ENCODE measurements around the gene CCDC192. TPM values are rescaled to one million over a fixed set of nuclear protein-coding genes. Genes with fewer than 3 reads are reported as not detected.
"Not testable (repeated sequence)": the region's sequence is repeated elsewhere in the genome, so short reads cannot be mapped to it uniquely, and the experiment has no call there.

CCDC192 gene, protein sequence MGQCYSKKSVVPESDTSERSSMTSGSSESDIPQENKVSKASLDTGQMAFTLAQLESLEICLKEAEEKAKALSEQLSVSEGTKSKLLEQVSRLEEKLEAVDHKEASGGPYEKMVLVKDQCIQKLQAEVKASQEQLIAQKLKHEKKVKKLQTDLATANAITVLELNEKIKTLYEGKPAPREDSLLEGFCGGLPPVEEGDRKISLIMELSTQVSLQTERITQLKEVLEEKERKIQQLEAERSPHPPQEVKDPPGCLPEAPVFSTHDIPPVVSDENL
- total RNA-seq, result not detected

GRCh38 chr5:127702926-127703561, at the start of gene CCDC192:
CCDC192 (plus strand) TSS chr5:127703391; CDS start chr5:127703446, 55 bp downstream.
- DNase-seq (ENCODE audit: low spot score), result no peak

- DNase-seq (ENCODE audit: low spot score), result no peak
Observed at GRCh38 chr5:127656825-127657224, 46.4 kb upstream of the CCDC192 start.

- DNase-seq (ENCODE audit: low spot score), result no peak
Observed at GRCh38 chr5:127660047-127660733, 43.0 kb upstream of the CCDC192 start.

GRCh38 chr5:127664093-127664492, 39.1 kb upstream of the CCDC192 start:
- no peak for DNase-seq (ENCODE audit: low spot score)

GRCh38 chr5:127665641-127666040, 37.5 kb upstream of the CCDC192 start:
- DNase-seq (ENCODE audit: low spot score), result no peak

- DNase-seq (ENCODE audit: low spot score), result no peak
Observed at GRCh38 chr5:127666043-127666716, 37.0 kb upstream of the CCDC192 start.

DNA sequence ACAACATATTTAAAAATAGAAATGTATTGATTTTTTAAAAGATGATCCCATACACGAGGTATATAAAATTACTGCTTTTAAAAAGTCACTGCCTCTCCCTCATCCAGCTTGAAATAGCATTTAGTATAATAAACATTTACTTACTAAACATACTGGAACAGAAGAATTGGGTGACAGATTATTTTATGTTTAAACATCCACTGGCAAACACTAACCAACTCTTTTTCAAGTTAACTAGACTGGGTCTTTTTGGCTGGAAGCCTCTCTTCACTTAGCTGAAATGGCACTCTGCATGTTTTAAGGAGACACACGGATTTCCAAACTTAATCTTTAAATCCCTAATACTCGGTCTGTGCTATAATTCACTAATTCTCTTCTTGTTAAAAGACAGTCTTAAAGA, 35.3 kb upstream of the CCDC192 start:
- DNase-seq (ENCODE audit: low spot score), result no peak

GRCh38 chr5:127671218-127671617, 32.0 kb upstream of the CCDC192 start:
- no peak for DNase-seq (ENCODE audit: low spot score)

- DNase-seq (ENCODE audit: low spot score), result no peak
Observed at GRCh38 chr5:127673117-127673800, 29.9 kb upstream of the CCDC192 start.

- DNase-seq (ENCODE audit: low spot score), result not testable (repeated sequence)
Observed at GRCh38 chr5:127676951-127677350, 26.2 kb upstream of the CCDC192 start.

- DNase-seq (ENCODE audit: low spot score), result not testable (repeated sequence)
Observed at GRCh38 chr5:127679691-127680330, 23.4 kb upstream of the CCDC192 start.

DNA sequence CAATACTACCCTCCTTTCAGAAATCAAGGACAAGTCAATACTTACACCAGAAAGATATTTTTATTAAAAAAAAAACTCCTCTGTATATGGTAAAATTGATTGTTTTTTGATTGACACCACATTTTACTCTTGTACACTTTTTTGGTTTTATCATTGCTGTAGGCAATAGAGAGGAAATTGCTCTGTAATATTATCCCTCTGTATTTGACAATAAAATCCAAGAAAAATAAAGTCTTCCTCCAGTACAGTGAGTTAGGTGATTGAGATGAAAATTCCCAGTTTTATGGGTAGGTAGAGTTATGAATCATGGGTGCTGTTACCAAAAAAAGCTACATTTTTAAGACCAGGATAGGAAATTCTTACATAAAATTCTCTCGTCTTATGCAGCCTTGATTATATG, 22.6 kb upstream of the CCDC192 start:
- DNase-seq (ENCODE audit: low spot score), result no peak

GRCh38 chr5:127683008-127683407, 20.2 kb upstream of the CCDC192 start:
- no peak for DNase-seq (ENCODE audit: low spot score)

GRCh38 chr5:127684726-127685467, 18.3 kb upstream of the CCDC192 start:
- DNase-seq (ENCODE audit: low spot score), result no peak

DNA sequence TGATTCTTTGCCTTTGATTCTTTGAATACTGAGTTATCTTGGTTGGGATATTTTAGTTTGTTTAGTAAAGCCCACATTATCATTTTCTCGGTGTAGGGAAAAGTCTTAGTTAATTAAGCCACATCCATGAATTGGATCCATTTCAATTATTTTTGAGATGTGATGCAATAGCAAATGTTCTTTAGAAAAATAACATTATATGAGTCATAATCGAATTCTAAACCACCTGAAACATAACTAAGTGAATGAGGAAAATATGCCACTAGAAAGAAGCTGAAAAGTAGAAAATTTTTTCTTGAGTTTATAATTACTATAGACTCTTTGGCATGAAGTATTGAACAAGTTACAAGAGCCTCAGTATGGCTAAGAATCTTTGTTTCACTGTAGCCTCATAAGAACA, 17.5 kb upstream of the CCDC192 start:
- no peak for DNase-seq (ENCODE audit: low spot score)

DNA sequence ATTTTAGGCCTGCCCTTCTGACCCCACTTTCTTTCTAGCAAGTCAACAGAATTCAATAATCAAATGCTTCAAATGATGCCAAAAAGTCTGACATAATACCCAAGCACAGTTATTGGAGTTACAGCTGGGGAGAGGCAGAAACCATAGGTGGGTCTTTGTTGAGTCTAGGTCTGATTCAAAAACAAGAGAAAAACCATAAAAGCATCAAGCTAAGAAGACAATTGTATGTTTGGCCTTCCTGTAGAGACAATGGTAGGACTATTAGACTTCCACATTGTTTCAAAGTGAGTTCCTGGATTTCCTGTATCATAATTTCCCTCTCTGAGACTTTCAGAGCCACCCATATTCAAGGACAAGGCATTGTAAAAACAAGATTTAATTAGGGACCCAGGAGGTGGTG, 16.8 kb upstream of the CCDC192 start:
- DNase-seq (ENCODE audit: low spot score), result no peak

- DNase-seq (ENCODE audit: low spot score), result no peak
Observed at GRCh38 chr5:127694518-127695171, 8.5 kb upstream of the CCDC192 start.

GRCh38 chr5:127695346-127695745, 7.8 kb upstream of the CCDC192 start:
- DNase-seq (ENCODE audit: low spot score), result no peak

DNA sequence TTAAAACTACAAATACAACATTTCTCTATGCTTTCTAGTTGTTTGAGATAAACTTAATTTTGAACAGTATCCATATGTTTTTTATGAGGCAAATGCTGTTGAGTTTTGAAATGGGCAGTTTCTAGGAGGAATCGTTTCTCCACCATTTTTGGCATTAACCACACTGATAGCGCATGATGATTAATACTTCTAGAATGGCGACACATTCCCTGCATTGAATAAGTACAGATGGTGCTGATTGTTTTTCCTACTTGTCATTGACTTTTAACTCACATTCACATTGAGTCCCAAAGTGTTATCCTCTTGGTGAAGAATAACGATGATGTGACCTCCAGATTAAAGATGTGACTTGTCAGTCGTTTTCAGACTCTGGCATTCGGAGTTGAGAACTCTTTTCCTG, 6.5 kb upstream of the CCDC192 start:
- DNase-seq (ENCODE audit: low spot score), result no peak
